Duodenal mucosa (tissue), 2 donors: ENCODE measurements around the gene TMEM126B.
"Not testable (repeated sequence)": the region's sequence is repeated elsewhere in the genome, so short reads cannot be mapped to it uniquely, and the experiment has no call there.

Experiments
- H3K27ac ChIP-seq: one replicate; pipeline ENCODE4 v1.7.0; 2013; ENCODE audit warnings: low read depth, low read length
- H3K27me3 ChIP-seq, 2 donors: one replicate each; pipeline ENCODE4 v1.7.0; 2013; ENCODE audit warnings: low read length in 2 of 2, control low read depth in 1 of 2; ENCODE audit not compliant: insufficient read depth in 2 of 2, control insufficient read depth in 1 of 2
- H3K36me3 ChIP-seq, 2 donors: one replicate each; pipeline ENCODE4 v1.7.0; 2013; ENCODE audit warnings: low read length in 2 of 2, control low read depth in 1 of 2; ENCODE audit not compliant: insufficient read depth in 2 of 2, control insufficient read depth in 1 of 2
- H3K4me1 ChIP-seq, 2 donors: one replicate each; pipeline ENCODE4 v1.7.0; 2013; ENCODE audit warnings: low read length in 2 of 2, control low read depth in 1 of 2; ENCODE audit not compliant: insufficient read depth in 2 of 2, control insufficient read depth in 1 of 2
- H3K4me3 ChIP-seq, 2 donors: one replicate each; pipeline ENCODE4 v1.7.0; 2013; ENCODE audit warnings: low read length in 2 of 2, low read depth in 1 of 2
- H3K9ac ChIP-seq, 2 donors: one replicate each; pipeline ENCODE4 v1.7.0; 2013; ENCODE audit warnings: low read length in 2 of 2, low read depth in 1 of 2
- H3K9me3 ChIP-seq, 2 donors: one replicate each; pipeline ENCODE4 v1.7.0; 2013; ENCODE audit warnings: low read length in 2 of 2, control low read depth in 1 of 2; ENCODE audit not compliant: control insufficient read depth in 1 of 2

TMEM126B gene

DNA sequence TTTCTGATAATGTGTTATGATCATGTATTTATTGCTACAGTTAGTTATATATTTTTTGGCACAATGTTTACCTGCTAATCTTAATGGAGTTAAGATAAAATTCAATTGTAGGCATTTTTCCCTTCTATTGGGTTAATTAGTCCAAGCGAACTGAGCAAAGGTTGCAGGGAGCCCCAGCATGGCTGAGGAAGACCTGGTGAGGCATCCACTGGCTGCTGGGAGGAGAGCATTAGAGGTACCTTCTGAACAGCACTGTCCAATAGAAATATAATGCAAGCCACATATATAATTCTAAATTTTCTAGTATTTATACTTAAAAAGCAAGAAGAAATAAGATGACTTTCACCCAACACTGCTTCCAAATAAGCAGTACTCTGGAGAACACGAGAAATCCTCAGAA, 18.7 kb downstream of the TMEM126B start:
- Histone ChIP-seq H3K4me1 (peaks cover 23 to 26% of the 10 kb centered on the region in 2 donors), H3K4me3 (peak overlapping the region; percentile 85 to 93), H3K36me3 (peaks cover 3 to 6% of the 10 kb centered on the region in 2 donors), H3K9me3 (no peaks in the 10 kb centered on the region), H3K27me3 (no peaks in the 10 kb centered on the region), H3K27ac (no peak overlapping the region), H3K9ac (peak overlapping the region; percentile 53 to 66)

DNA sequence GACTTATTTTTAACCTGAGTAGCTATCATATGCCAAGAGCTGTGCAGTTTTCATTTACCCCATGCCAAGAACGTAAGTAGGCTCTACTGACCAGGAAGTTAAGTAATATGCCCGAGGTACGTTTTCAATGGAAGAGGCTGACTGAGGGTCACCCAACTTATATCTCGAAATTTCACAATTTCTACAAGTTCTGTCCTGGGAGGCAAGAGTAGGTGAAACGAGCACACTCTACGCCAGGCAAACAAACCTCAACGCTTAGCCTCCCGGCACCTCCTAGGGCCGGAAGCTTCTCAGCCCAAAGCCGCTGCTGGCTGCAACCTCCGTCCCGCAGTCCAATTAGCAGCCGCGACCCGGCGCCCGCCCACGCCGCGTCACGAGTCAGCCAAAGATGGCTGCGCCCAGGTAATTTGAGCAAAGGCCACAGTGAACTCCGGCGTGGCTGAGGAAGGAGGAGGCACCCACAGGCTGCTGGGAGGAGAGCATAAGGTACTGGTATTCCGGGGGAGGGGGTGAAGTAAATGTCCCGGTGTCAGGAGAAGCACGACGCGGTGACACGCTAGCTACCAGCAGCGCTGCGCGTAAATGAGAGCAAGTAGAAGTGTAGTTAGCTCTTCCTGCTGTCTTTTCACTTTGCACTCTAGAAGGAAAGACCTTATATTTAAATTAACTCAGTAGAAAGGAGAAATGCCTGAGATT, 19.4 kb downstream of the TMEM126B start, which contains the start of gene TMEM126A:
TMEM126A (plus strand) TSS at position 364 of the 696 bp plus-strand sequence. CDS start 2,289 bp downstream, outside the sequence.
- H3K9me3 ChIP-seq, result no peaks in the 10 kb centered on the region
- H3K36me3 ChIP-seq, result peaks cover 3 to 6% of the 10 kb centered on the region in 2 donors
- H3K9ac ChIP-seq, result peak within 1 kb of the TSS; percentile 66 to 73
- no peaks in the 10 kb centered on the region for H3K27me3 ChIP-seq
- peaks cover 23 to 26% of the 10 kb centered on the region in 2 donors for H3K4me1 ChIP-seq
- peak within 1 kb of the TSS; percentile 64 for H3K27ac ChIP-seq
- peak within 1 kb of the TSS; percentile 85 to 93 for H3K4me3 ChIP-seq

DNA sequence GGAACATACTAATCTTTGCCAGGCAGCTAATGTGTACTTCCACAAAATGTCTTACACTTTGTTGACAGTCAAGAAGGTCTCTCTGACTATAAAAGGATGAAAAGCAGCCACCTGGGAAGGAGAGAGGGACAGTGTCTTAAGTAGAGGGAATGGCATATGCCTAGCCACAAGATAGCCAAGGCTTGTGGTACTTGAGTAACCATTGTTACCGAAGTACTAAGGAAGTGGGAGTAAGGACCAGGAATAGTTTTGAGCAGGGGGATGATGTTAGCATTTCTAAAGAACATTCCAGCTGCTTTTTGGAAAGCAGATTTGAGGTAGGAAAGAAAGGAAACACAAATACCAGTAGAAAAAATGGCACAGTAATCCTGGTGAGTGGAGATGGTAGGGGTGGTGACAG, 22.7 kb downstream of the TMEM126B start:
- Histone ChIP-seq H3K4me1 (peaks cover 13 to 24% of the 10 kb centered on the region in 2 donors), H3K36me3 (peaks cover 3 to 26% of the 10 kb centered on the region in 2 donors), H3K9me3 (no peaks in the 10 kb centered on the region)

DNA sequence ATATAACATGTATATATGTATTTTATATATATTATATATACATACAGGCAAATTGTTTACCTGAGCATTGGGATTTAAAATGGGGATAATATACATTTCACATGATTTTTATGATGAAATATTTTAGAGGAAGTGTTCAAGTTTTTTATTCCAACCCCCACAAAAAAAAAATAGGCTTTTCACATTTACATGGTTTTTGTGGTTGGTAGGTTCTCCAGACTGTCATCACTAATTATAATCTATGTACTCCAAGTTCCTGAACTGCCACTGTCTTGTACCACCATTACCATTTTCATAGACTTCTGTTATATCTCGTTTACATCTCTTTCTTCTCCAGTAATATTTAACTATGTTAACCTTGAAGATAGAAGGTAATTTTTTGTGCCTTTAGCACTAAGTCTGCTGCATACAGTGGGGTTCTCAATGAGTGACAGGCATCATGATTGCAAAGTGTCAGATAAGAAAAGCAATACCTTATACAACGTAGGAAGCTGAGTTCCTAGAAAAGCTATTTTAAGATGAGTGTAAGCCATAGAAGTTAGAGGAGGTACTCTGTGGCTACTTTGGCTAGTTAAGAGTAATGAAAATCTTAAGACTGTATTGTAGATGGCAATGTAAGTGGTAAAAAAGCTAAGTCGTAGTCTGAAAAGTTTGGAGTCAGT, 24.5 kb downstream of the TMEM126B start:
- Histone ChIP-seq H3K36me3 (peaks cover 13 to 44% of the 10 kb centered on the region in 2 donors), H3K4me1 (peaks cover 12 to 23% of the 10 kb centered on the region in 2 donors), H3K27ac (no peak overlapping the region), H3K9ac (no peak overlapping the region), H3K9me3 (no peaks in the 10 kb centered on the region), H3K27me3 (no peaks in the 10 kb centered on the region), H3K4me3 (no peak overlapping the region)

More for the DNA sequence above, 22.7 kb downstream of the TMEM126B start:
- no peak overlapping the region for H3K9ac ChIP-seq
- no peaks in the 10 kb centered on the region for H3K27me3 ChIP-seq
- H3K4me3 ChIP-seq, result no peak overlapping the region
- H3K27ac ChIP-seq, result no peak overlapping the region

DNA sequence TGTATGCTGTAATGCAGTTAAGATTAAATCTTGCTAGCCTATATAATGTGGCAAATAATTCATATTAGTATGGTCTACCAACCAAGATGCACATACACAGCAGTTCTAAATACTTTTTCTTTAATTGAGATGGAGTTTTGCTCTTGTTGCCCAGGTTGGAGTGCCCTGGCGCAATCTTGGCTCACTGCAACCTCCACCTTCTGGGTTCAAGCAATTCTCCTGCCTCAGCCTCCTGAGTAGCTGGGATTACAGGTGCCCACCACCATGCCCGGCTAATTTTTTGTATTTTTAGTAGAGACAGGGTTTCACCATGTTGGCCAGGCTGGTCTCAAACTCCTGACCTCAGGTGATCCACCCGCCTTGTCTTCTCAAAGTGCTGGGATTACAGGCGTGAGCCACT, 25.9 kb downstream of the TMEM126B start:
- H3K27me3 ChIP-seq, H3K4me3 ChIP-seq, H3K9ac ChIP-seq, H3K27ac ChIP-seq, H3K9me3 ChIP-seq: not testable (repeated sequence)
- peaks cover 20 to 53% of the 10 kb centered on the region in 2 donors for H3K36me3 ChIP-seq
- peaks cover 8 to 21% of the 10 kb centered on the region in 2 donors for H3K4me1 ChIP-seq

DNA sequence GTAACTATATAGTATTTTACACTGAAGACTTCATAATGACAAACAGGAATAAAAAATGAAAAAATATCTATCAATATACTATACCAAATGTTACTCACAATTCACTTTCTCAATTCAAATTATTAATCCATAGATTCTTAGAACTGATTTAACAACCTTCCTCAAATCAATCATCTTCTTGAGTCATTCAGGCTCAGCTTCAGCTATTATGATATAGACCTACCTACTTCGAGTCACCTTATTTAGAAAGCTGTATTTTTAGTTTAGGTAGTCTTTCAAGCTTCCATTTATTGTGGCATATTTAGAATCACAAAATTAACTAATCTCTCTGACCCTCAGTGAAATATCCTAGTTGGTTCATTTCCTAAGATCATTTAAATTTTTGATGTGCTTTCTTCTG, 28.4 kb downstream of the TMEM126B start:
- Histone ChIP-seq H3K27me3 (no peaks in the 10 kb centered on the region), H3K36me3 (peaks cover 26 to 56% of the 10 kb centered on the region in 2 donors), H3K27ac (no peak overlapping the region), H3K9me3 (no peaks in the 10 kb centered on the region), H3K4me1 (peaks cover 15 to 36% of the 10 kb centered on the region in 2 donors), H3K9ac (no peak overlapping the region), H3K4me3 (no peak overlapping the region)

DNA sequence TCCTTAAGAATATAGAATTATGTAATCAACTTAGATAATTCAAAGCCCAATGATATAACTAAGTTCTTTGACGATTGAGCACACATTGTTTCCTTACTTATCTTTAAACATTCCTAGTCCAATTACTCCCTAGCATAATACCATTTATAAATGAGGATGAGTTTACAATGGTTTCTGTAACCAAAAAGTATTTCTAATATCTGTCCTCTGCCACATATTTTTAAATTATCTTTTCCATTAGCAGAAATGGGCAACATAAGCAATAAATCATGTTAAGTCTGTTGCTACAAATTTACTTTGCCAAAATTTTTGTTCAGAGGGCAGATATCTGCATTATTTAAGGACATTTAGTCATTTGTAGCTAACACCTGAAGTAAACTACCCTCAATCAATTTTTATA, 29.8 kb downstream of the TMEM126B start:
- no peaks in the 10 kb centered on the region for H3K9me3 ChIP-seq
- peaks cover 26 to 55% of the 10 kb centered on the region in 2 donors for H3K36me3 ChIP-seq
- H3K4me1 ChIP-seq, result peaks cover 28 to 42% of the 10 kb centered on the region in 2 donors
- H3K27ac ChIP-seq, result no peak overlapping the region
- H3K9ac ChIP-seq, result no peak overlapping the region
- H3K4me3 ChIP-seq, result no peak overlapping the region
- no peaks in the 10 kb centered on the region for H3K27me3 ChIP-seq

DNA sequence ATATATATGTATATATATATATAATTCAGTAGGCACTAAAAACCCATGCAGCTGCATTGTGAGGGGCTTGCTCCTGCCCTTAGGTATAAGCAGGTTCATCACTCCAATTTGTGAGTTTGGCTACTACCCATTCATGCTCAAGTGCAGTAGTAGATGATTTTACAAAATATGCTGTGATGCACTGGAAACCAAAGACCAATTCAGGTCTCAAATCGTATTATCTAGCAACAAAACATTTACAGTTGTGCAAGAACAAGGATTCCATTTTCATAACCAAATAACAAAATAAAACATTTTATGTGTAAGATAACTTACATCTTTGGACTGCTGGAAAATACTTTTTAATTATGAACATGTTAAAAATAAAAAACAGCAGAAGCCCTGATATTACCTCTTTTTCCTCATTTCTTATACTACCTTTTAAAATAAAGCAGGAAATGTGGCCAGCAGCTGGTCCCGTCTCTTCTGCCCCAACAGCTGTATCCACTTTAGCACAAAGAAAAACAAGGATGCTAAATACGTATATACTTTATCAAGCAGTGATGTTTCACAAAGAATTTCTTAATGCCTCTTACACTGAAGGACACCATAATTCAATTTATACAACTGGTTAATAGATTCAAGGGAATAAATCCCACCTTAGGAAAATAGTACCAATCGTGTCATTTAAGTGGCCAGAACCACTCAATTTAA, 33.7 kb downstream of the TMEM126B start:
- Histone ChIP-seq H3K9me3 (no peaks in the 10 kb centered on the region), H3K9ac (peak overlapping the region in 1 of 2 donors; percentile 88), H3K27ac (no peak overlapping the region), H3K27me3 (no peaks in the 10 kb centered on the region), H3K4me3 (peak overlapping the region; percentile 71 to 96), H3K4me1 (peaks cover 33 to 44% of the 10 kb centered on the region in 2 donors), H3K36me3 (peaks cover 19 to 26% of the 10 kb centered on the region in 2 donors)

DNA sequence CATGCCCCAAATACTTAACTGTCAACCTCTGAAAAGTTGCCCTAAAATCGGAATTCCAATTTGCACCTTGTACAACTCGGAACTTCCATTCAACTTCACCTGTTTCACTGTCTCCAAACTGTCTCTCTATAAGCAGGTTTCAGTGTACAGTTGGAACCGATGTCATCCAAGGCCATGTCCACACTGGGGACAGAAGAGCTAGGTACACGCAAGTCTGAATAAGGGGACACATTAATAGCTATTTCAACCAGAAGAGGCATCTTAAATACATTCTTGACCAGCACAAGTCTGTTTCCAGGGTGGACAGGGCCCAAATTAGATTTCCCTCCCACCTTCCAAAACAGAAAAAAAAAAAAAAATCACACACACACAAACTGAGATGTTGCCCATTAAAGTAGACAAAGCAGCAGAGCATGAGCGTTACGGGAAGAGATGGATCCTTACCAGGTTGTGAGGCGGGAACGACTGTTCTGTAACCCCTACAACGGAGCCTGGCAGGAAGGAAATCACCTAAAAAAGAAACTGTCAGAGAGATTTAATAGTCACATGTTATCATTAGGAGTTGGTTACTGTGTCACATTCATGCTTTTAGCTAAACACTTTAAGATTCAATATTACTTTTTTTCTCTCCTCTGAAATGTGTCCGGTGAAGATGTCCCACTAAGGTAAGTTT, 34.8 kb downstream of the TMEM126B start:
- H3K27me3 ChIP-seq, result no peaks in the 10 kb centered on the region
- no peak overlapping the region for H3K27ac ChIP-seq
- H3K9ac ChIP-seq, result peak overlapping the region; percentile 88 to 96
- H3K36me3 ChIP-seq, result peaks cover 15 to 16% of the 10 kb centered on the region in 2 donors
- peak overlapping the region; percentile 86 to 96 for H3K4me3 ChIP-seq
- peaks cover 33 to 44% of the 10 kb centered on the region in 2 donors for H3K4me1 ChIP-seq
- H3K9me3 ChIP-seq, result no peaks in the 10 kb centered on the region
